RPMI7951 (cell line): Measurements from ENCODE around the gene NOL7. TPM values are rescaled to one million over a fixed set of nuclear protein-coding genes. Genes with fewer than 3 reads are reported as not detected.

Experiments
- DNase-seq: peaks from one replicate; pipeline ENCODE4 v3.0.0-alpha.2; 2012; ENCODE audit warnings: low read depth
- total RNA-seq: library from RNA; depleted of rRNA; stranded (reverse); fragments of >200 nt; shearing (Covaris generic); gene quantifications from 2 replicates; pipeline ENCODE4 v1.2.3, GENCODE V29; 2014; rRNA removed

NOL7 gene
- total RNA-seq, 1 experiment from 2014 or later: 89.5 TPM

DNA sequence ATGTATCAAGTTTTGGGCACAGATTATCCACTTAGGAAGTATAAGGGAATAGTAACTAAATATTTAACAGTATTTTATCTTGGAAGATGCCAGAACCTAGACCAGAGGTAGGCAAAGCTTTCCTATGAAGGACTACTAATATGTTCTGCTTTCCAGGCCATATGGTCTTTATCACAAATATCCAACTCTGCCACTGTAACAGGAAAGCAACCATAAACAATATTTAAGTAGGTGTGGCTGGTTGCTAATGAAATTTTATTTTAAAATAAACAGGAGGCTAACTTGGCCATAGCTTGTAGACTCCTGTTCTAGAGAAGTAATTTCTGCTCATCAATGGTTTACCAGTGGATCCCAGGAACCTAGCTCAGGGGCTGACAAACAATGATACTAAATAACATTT, 39.4 kb downstream of the NOL7 start:
- no peak for DNase-seq

DNA sequence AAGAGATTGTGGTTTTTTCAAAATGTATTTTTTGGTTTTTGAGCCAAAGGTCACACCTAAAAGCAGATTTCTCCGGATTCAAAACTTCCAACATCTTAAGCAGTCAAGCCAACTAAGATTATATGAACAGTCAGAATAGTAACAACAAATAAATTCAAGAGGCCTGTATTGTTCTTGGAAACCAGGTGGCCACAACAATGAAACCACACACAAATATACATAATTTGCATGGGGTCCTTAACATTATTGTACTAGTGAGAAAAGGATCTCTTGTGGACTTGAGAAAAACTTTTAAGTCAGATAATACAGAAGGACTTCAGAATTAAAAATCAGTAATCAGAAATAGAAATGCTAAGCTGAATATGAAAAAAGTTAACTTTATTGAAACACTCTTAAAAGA, 40.6 kb downstream of the NOL7 start:
- no peak for DNase-seq

DNA sequence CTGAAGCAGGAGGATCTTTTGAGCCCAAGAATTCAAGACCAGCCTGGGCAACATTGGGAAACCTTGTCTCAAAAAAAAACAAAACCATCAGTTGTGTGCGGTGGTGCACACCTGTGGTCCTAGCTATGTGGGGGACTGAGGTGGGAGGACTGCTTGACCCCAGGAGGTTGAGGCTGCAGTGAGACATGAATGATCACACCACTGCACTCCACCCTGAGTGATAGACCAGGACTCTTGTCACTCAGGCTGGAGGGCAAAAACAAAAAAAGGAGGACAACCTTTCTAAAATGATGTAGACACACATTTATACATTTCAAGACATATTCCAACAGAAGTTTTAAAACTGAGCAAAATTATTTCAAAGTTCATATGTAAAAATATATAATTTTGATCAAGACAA, 45.1 kb downstream of the NOL7 start:
- DNase-seq: no peak

DNA sequence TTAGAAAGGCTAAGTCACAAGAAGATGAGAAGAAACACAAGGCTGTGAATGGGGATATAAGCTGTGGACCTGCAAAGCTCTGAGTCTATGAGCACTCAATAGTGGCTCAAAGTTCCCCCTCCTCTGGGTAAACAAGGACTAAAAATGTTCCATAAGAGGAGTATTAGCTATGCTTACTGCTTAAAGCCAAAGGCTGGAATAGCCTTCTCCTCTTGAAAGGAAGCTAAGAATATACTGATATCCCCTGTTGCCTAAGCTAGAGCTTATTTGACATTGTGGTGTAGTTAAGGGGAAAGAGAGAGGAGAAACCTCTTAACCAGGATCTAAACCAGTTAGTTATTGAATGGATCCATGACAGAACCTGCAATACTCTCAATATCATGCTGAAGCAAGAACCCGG, 45.8 kb downstream of the NOL7 start:
- no peak for DNase-seq

DNA sequence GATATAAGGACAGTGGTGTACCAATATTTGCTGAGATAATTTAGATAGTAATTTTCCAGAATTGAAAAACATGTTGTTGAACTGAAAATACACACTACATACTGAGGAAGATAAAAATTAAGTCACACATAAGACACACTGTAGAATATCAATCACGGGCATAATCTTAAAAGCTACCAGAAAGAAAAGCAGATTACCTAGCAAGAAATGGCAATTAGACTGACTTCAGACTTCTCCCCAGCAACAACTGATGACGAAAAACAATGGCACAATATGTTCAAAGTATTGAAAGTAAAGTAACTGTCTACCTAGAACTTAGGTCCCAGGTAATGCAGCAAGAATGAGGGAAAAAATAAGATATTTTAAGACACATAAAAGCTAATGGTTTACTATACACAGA, 46.5 kb downstream of the NOL7 start:
- no peak for DNase-seq

DNA sequence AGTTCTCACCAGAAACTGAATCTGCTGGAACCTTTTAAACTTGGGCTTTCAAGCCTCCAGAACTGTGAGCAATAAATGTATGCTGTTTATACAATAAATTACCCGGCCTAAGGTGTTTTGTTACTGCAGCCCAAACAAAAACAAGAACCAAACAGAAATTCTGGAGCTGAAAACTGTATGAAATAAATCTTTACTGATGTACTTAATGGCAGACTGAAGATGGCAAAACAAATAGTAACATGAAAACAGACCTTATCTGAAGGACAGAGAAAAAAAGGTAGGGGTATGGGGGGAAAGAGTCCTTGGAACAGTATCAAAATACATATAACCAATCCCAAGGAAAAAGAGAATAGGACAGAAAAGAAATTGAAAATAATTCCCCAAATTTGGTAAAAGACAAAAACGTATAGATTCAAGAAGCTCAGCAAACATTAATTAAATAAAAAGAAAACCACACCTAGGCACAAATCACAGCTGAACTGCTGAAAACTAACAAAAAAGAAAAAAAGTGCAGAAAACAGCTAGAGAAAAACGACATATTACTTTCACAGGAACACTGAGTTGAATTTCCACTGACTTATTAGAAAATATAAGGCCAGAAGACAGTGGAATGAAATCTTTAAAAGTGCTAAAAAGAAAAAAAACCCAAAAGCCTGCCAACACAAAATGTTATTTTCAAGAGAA, 47.7 kb downstream of the NOL7 start:
- no peak for DNase-seq

DNA sequence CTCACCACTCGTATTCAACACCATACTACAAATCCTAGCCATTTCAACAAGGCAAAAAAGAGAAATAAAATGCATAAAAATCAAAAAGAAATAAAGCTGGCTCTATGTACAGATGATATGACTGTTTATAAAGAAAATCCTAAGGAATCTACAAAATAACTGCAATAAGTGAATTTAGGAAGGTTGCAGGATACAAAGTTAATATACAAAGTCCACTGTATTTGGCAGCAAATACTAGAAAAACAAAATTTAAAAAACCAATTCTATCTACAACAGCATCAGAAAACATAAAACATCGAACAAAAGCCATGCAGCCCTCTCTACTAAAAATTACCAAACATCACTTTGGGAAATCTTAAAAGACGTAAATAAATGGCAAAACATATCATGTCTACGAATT, 48.9 kb downstream of the NOL7 start:
- no peak for DNase-seq

DNA sequence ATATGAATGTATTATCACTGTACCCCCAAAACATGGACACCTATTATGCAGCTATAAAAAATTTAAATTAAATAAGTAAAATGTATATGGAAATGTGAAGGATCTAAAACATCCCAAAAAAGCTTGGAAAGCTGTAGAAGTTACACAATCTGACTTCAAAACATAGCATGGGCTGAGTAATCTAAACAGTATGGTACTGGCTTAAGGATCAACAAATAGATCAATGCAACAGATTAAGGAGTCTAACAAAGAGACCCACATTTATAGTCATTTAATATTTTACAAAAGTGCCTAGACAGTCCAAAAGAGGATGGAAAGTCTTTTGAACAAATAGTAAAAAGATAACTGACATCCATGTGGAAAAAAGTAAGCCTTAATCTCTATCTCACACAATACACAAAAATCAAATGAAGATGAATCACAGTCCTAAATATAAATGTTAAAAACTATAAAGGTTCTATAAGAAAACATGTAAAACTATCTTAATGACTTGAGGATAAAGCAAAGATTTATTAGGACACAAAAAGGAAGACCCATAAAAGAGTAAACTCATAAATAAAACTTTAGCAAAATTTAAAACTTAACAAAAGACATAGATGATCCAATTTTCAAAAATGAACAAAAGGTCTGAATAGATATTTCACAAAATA, 49.7 kb downstream of the NOL7 start:
- DNase-seq: no peak

DNA sequence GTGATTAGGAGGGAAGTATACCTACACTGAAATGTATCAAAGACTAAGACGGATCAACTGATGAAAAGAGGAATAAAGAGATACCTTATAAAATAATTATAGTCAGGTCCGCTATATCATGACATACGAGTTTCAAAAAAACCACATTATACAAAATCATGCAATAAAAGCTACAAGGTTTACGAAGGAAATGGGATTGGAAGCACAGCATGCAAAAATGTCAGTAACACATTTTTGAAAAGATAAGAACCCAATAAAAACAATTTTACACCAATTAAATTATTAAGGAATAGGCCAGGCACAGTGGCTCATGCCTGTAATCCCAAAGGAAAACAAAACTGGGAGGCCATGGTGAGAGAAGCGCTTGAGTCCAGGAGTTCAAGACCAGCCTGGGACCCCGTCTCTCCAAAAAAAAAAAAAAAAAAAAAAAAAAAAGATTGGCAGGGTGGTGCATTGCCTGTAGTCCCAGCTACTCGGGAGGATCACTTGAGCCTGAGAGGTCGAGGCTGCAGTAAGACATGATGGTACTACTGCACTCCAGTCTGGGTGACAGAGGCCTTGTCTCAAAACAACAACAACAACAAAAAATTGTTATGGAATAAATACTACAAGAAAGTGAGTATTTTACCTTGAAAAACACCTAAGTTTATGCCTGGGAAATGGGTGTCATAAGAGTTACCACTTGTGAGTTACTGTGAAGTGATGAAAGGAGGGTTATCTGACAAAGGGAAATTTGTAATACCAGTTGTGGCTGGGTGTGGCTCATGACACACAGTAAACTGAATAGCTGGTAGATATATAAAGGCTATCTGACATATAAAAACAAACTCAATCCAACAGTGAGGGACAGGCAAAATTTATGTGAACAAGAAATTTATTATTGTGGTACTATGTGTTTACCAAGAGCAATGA, 51.3 kb downstream of the NOL7 start:
- no peak for DNase-seq

DNA sequence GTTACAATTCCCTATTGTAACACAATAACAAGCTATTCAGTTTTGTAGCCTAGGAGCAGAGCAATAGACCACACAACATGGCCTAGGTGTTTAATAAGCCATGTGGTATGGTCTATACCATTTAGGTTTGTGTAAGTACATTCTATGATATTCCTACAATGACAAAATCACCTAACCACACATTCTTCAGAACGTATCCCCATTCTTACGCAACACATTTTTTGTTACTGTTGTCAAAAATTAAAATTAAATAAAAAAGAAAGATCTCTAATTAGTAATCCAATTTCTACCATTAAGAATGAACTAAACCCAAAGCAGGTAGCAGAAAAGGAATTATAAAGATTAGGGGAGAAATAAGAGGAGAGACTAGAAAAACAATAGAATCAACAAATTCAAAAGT, 52.5 kb downstream of the NOL7 start:
- no peak for DNase-seq

DNA sequence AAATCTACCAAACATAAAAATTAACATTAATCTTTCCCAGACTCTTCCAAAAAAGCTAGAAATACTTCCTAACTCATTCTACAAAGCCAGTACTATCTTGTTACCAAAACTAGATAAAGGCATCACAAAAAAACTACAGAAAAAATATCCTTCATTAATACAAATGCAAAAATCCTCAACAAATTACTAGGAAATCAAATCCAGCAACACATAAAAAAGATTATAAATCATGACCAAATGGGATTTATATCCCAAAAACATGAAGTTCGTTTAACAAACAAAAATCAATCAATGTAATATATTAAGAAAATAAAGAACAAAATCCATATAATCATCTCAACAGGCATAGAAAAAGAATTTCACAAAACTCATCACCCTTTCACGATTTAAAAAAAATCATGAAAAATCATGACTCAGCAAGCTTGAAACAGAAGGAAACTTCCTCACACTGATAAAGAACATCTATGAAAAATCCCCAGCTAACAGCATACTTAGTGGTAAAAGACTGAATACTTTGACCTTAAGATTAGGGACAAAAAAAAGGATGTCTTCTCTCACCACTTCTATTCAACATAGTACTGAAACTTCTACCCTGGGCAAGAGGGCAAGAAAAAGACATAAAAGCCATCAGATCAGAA, 53.3 kb downstream of the NOL7 start:
- peak; percentile 24 for DNase-seq

DNA sequence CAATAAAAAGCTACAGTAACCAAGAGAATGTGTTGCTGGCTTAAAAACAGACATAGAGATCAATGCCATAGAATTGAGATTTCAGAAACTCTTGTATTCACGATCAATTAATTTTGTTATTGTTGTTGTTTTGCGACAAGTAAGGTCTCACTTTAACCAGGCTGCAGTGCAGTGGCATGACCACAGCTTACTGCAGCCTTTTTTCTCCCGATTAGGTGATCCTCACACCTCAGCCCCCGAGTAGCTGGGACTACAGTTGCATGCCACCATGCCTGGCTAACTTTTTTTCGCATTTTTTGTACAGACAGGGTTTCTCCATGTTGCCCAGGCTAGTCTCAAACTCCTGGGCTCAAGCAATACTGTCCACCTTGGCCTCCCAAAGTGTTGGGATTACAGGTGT, 54.3 kb downstream of the NOL7 start:
- DNase-seq: no peak

Other genes with a start within 250 kb of the NOL7 start
- gene GFOD1, start 127.7 kb upstream of the NOL7 start, total RNA-seq: 1.8 TPM in 2 replicates
- 5.9 and 10.0 TPM in 2 replicates for gene SIRT5, start 40.7 kb upstream of the NOL7 start, total RNA-seq
- gene RANBP9, start 96.5 kb downstream of the NOL7 start, total RNA-seq: 28.6 and 33.0 TPM in 2 replicates
- 23.3 and 23.5 TPM in 2 replicates for gene MCUR1, start 199.2 kb downstream of the NOL7 start, total RNA-seq